ENCODE measurements around the gene EPHB1.

Gene EPHB1

GRCh38 chr3:134854254-134854653, 59.2 kb downstream of the EPHB1 start:
- no peak for DNase-seq

GRCh38 chr3:134857356-134857755, 62.3 kb downstream of the EPHB1 start:
- no peak for DNase-seq

GRCh38 chr3:134857776-134858362, 62.8 kb downstream of the EPHB1 start:
- DNase-seq: no peak

- no peak for DNase-seq
Measured at GRCh38 chr3:134858441-134859035, 63.5 kb downstream of the EPHB1 start.

- DNase-seq: no peak
Measured at GRCh38 chr3:134859341-134859740, 64.3 kb downstream of the EPHB1 start.

GRCh38 chr3:134860141-134860540, 65.1 kb downstream of the EPHB1 start:
- peak; percentile 81 for DNase-seq

- DNase-seq: no peak
Measured at GRCh38 chr3:134863915-134864314, 68.9 kb downstream of the EPHB1 start.

GRCh38 chr3:134864636-134865035, 69.6 kb downstream of the EPHB1 start:
- no peak for DNase-seq

- no peak for DNase-seq
Measured at GRCh38 chr3:134867277-134867676, 72.2 kb downstream of the EPHB1 start.

- no peak for DNase-seq
Measured at GRCh38 chr3:134869153-134869726, 74.2 kb downstream of the EPHB1 start.

GRCh38 chr3:134871818-134872217, 76.8 kb downstream of the EPHB1 start:
- no peak for DNase-seq

- DNase-seq: no peak
Measured at GRCh38 chr3:134872440-134873388, 77.7 kb downstream of the EPHB1 start.

- no peak for DNase-seq
Measured at GRCh38 chr3:134873789-134874188, 78.7 kb downstream of the EPHB1 start.

GRCh38 chr3:134874737-134875413, 79.8 kb downstream of the EPHB1 start:
- peak; percentile 52 for DNase-seq

- DNase-seq: no peak
Measured at GRCh38 chr3:134876836-134877235, 81.8 kb downstream of the EPHB1 start.

- DNase-seq: no peak
Measured at GRCh38 chr3:134877788-134878187, 82.7 kb downstream of the EPHB1 start.

GRCh38 chr3:134879990-134880389, 84.9 kb downstream of the EPHB1 start:
- DNase-seq: no peak

GRCh38 chr3:134880431-134880830, 85.4 kb downstream of the EPHB1 start:
- no peak for DNase-seq

GRCh38 chr3:134881305-134881704, 86.2 kb downstream of the EPHB1 start:
- DNase-seq: no peak

GRCh38 chr3:134883697-134884385, 88.8 kb downstream of the EPHB1 start:
- no peak for DNase-seq

- no peak for DNase-seq
Measured at GRCh38 chr3:134885877-134886621, 91.0 kb downstream of the EPHB1 start.

GRCh38 chr3:134886991-134887390, 91.9 kb downstream of the EPHB1 start:
- DNase-seq: no peak
